A172 (cell line): Measurements from ENCODE around the gene SOBP. TPM values are rescaled to one million over a fixed set of nuclear protein-coding genes. Genes with fewer than 3 reads are reported as not detected.

Experiments used
- DNase-seq: peaks from one replicate; pipeline ENCODE4 v3.0.0-alpha.2; 2015; ENCODE audit warnings: low spot score
- total RNA-seq: library from RNA; depleted of rRNA; stranded (reverse); fragments of >200 nt; shearing (Covaris generic); gene quantifications from 2 replicates; pipeline ENCODE4 v1.2.3, GENCODE V29; 2014

SOBP gene
- total RNA-seq, 1 experiment from 2014 or later, result not detected

- no peak for DNase-seq
Observed at GRCh38 chr6:107639511-107639910, 149.6 kb downstream of the SOBP start.

DNA sequence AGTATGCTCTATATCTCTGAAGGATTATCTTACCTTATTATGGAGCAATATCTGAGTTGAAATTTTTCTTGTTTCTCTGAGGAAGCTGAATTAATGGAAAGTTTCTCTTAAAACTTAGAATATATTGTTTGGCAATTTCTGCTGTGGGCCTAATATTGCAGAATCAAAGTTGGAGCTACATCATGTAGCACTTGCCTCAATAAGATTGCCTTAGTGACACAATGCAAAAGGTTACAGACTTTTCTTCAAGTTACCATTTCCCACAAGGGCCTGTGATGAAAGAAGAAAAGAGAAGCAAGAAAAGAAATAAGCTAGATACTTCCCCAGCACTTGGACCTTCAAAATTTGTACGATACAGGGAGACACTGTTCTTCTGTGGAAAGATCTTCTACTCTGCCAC lies 151.2 kb downstream of the SOBP start:
- DNase-seq, result no peak

DNA sequence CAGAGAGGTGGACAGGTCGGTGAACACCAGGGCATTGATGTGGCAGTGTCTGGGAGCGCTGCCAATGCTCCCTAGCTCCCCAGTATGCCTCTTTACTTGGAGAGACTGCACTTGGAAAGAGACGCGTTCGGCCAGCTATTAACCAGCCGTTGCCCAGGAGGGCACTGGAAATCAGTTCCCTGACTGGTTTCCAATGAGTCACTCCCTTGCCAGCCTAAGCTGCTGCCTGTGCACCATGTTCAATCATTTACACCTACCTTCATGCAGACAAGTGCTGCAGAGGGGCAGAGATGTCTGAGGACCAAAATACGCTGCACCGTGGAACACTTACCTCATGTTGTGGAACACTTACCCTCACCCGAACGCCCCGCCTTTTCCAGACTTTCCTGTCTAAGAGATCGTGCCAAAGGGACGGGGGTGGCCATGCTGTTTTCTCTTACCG lies 151.6 kb downstream of the SOBP start:
- peak; percentile 9 for DNase-seq

DNA sequence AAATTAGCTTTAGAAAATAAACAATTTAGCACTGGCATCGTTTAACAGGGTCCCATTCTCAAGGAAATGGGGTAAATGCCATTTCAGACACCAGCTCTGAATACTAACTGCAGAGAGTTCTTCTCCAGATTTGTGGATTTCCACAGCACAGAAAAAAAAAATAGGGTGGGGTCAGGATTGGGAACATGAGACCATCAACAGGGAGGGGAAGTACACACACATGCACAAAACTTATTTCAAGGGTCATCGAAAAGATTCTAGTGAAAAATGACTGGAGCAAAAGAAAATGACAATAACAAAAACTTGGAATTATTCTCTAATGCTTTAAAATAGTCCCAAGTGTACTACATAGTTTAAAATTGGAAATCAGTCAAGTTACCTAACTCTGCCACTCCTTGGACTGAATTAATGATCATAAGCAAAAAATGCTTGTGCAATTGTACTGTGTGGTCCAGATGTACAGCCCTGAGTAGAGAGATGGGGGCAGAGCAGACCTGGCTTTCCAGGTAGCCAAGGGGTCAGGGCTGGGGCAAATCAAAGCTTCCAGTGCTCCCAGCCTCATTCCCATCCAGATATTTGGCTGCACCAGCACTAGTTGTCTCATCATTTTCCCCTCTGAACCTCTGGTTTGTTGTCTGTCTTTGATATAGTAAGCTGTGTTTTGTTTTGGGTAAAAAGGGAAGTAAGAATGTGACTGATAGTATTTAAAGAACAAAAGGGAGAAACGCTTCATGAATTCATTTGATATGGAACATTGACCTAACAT lies 152.4 kb downstream of the SOBP start:
- DNase-seq, result no peak

DNA sequence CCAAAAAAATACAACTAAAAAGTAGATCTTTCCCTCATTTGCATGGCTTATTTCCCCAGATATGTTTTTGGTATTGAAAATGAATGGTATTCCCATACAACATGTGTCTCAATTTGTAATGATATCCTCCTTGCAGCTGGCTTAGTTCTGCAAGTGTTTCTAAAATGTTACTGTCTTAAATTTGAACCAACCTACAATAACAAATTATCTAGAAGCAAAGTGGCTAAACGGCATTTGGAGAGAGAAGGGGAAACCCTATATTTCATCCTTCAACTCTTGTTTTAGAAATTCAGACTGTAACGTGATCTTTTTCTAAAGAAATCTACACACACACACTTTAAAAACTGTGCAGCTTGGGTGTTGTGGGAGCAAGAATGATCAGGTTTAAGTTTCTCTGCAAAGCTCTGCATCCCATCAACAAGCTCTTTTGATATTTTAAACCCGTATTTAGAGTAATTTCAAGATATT lies 153.0 kb downstream of the SOBP start:
- no peak for DNase-seq

GRCh38 chr6:107644513-107644912 lies 154.6 kb downstream of the SOBP start:
- no peak for DNase-seq

DNA sequence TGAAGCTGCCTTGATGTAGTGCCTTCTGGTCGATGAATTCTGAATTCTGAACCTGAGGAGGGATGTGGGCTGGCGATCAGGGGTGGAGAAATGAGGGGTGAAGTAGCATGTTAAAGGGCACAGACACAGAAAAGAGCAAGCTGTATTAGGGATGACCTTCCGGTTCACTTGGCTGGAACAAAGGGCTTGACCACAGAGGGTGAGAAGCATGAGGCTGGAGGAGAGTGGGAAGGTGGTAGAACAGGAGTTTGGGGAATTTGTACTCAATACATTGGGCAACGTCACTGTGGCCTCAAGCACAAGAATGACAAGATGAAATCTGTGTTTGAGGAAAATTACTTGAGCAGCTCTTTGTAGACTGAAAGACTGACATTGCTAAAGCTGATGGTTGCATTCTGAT lies 155.8 kb downstream of the SOBP start:
- no peak for DNase-seq

DNA sequence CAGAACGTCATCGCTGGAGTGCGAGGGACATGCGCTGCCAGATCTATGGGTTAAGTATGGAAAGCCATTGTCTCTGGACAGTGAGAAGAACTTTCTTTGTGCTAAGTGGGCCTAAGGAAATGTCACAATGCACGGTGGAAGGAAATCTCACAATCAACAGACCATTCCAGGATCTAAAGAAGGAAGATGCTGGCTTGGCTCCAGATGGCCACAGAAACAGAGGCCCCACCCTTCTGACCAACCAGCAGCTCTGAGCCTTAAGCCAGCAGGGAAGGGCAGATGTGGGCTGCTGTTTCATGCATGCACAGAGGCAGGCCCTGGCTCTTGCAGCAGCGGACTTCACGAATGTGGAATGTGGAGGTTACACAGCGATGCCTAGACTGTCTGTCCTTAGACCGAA lies 156.3 kb downstream of the SOBP start:
- no peak for DNase-seq

DNA sequence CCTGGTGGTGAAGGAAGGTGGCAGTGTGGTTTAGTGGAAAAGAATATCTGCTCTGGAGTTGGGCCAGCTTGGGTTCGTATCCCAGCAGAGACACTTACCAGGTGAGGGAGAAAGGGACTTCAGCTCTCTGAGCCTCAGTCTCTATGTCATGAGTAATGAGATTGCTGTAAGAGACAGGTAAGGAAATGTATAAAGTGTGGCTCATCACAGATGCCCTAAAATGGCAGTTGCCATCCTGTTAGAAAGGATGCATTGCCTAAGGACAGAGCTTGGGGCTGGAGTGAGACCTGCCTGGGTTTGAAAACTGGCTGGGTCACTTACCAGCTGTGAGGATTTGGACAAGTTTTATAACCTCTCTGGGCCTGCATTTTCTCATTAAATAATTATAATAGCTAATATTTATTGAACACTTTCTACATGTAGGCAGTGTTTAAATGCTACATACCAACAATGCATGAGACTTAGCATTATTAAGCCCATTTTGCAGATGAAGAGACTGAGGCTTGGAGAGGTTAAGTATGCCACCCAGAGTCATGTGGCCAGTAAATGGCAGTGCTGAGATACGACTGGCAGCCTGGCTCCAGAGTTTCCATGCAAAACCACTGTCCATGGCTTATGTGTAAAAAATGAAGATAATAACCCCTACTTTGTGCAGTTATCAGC lies 157.0 kb downstream of the SOBP start:
- no peak for DNase-seq

- no peak for DNase-seq
Observed at GRCh38 chr6:107647439-107647948, 157.6 kb downstream of the SOBP start.

DNA sequence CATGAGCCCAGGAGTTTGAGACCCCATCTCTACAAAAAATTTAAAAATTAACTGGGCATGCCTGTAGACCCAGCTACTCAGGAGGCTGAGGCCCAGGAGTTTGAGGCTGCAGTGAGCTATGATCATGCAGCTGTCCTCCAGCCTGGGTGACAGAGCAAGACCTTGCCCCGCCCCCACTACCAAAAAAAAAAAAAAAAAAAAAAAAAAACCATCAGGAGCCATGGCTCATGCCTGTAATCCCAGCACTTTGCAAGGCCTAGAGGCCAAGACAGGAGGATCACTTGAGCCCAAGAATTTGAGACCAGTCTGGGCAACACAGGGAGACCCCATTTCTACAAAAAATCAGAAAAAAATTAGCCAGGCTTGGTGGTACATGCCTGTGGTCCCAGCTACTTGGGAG lies 159.1 kb downstream of the SOBP start:
- DNase-seq, result no peak

DNA sequence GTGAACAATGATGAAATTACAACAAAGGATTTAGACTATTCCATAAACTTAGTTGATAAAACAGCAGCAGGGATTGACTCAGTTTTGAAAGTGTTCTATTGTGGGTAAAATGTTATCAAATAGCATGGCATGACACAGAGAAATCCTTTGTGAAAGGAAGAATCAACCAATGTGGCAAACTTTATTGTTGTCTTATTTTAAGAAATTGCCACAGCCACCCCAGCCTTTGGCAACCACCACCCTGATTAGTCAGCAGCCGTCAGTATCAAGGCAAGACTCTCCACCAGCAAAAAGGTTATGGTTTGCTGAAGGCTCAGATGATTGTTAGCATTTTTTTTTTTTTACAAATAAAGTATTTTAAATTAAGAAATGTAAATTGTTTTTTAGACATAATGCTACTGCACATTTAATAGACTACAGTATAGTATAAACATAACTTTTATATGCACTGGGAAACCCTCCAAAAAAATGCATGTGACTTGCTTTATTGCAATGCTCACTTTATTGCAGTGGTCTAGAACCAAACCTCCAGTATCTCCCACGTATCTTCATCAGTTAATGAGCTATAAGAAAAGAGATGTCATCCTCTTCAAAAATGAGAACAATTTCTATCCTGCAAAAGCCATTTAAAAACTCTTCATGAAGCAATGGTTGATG lies 162.7 kb downstream of the SOBP start:
- peak; percentile 29 for DNase-seq

DNA sequence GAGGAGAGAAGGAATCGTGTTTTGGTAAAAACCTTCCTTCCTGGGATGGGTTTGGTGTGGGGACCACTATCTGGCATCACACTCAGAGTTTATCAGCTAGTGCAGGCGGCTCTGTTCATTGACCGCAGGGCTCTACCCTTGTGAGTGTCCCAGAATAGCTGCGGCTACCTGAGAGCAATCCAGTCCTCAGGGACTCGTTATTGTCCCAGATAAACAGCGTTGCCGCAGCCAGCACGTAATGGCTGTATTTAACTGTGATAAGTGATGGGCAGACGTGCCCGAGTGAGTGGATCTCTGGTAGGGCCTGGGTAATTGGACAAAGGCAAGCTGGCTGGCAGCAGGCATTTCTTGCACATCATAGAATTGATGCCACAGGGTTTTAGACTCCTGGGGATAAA lies 163.3 kb downstream of the SOBP start:
- DNase-seq, result no peak

DNA sequence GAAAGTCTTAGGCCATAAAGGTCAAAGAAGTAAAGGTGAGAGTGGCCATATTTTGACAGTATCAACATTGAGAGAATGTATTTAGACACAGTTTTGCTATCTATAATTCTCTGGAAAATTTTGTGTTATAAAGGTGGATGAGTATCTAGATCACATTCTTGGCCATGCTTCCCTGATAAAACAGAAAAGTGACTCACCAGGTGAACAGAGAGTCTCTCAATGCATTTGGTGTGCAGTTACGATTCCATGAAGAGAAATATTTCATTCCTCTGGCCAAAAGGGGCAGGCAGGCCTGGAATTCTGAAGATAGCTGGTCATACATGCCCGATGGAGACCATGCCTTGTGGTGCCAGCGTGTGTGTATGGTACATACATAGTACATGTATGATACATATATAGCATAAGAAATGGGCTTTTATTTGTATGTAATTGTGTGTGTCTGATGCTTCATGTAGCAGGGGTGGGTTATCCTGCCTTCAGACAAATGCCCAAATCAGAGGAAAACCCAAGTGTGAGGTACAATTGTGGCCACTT lies 164.0 kb downstream of the SOBP start:
- DNase-seq, result no peak

DNA sequence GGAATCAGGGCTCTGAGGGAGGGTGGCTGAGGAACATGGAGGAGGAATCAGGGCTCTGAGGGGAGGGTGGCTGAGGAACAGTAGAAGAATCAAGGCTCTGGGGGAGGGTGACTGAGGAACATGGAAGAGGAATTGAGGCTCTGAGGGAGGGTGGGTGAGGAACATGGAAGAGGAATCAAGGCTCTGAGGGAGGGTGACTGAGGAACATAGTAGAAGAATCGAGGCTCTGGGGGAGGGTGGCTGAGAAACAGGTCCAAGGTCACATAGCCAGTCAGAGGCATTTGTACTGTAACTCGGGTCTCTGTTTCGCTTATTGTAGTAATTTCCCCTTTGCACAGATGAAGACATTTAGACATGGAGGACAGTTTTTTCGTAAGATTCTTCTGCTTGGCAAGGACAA lies 164.8 kb downstream of the SOBP start:
- no peak for DNase-seq

DNA sequence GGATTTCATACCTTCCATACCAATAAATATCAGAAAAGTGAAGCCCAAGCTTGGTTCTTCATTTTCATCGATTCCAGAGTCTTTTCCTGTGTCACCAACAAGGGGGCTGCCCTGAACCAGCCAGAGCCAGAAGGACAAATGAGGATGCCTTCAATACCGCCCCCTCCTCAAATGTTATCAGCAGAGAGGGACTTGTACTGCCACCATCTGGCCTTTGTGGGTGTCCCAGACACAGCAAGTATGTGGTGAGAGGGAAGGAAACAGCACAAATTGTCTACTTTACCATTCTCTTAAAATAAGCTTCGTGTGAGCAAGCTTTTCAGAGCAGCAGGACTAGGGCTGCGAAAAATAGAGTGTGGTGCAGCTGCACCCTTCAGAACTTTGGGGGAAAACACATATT lies 165.3 kb downstream of the SOBP start:
- no peak for DNase-seq

GRCh38 chr6:107655864-107656263 lies 165.9 kb downstream of the SOBP start:
- DNase-seq, result no peak

DNA sequence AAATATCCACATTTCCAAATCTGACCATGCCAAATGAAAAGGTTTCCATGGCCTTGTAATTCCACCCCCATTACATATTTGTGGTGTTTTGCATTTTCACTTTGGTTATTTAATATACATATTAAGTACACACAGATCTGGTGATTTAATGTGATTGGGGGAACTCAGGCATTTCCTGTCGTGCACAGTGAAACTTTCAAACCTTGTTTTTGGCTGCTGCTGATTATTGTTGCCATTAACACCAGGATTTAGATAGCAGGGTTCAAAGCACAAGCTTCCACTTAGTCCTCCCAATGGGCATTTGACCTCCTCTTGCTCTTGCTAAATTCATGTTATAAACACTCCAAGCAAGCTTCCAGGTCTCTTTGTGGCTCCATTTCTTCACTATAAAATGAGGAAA lies 166.5 kb downstream of the SOBP start:
- no peak for DNase-seq

DNA sequence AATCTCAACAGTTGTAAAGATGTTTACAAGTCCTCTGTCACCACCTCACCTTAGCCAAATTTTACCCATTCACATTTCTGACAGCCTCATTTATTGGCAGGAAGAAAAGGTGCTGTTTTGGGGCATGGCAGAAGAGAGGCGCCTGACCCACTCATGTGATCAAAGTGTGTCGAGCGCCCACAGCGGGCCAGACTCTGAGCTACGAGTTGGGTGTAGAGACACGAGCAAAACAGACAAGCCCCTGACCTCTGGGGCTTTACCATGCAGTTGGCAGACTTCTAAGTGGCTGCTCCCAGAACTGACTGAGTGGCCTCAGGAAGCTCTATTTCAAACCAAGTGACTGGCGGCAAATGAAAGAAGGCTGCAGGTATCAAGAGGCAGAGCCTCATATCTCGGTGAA lies 167.0 kb downstream of the SOBP start:
- DNase-seq, result no peak

DNA sequence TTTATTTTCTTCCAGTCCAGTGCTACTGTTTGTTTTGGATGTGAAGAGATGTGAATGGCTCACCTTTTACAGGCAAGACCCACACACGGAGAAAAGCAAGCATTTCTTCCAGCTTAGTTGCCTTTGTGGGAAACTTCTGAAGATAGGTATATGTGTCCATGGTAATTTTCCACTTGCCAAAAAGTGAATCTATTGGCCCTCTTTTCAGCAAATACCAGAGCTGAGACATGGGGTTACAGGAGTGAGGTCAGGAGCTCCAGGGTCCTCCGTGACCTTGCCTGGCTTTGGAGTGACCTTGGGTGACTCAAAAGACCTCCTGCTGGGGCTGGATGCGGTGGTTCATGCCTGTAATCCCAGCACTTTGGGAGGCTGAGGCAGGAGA lies 167.4 kb downstream of the SOBP start:
- DNase-seq, result no peak

DNA sequence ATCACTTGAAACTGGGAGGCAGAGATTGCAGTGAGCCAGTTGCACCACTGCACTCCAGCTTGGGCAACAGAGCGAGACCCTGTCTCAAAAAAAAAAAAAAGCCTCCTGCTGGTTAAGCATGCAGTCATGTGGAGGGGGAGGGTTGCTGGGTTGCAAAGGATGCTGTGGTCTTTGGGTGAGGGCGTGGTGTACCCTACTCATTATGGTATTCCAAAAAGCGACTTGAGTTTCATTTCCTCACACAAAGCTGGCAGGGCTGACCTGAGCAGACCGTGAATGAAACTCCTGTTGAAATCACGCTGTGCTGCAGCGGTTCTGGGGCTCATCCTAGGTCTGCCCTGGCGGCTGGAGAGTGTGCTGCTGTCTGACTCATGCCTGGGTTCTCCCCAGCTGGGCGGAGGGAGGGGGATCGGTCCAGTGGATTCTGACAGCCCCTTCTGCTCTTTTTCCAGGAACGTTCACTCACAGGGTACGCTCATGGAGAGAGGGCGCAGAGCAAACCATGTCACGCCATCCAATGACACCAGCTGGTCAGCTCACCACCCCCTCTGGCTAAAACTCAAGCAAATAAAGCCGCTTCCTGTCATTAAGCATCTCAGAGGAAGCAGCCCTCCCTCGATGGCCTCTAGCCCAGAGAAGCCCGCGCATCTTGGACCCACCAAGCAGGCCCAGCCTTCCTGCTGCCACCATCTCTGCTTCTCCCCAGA lies 168.0 kb downstream of the SOBP start:
- DNase-seq, result peak; percentile 61
